MG63 (cell line): ENCODE results near the gene KCNK2. TPM values are rescaled to one million over a fixed set of nuclear protein-coding genes. Genes with fewer than 3 reads are reported as not detected.

ENCODE experiments used
- DNase-seq: peaks from one replicate; pipeline ENCODE4 v3.0.0-alpha.2; 2020
- H3K27me3 ChIP-seq: fragments of 250-450 bp; sonication (Bioruptor Pico); 2 replicates; pipeline ENCODE4 v1.5.1; 2020; ENCODE audit warnings: mild to moderate bottlenecking, moderate library complexity
- H3K36me3 ChIP-seq: fragments of 250-450 bp; sonication (Bioruptor Pico); 2 replicates; pipeline ENCODE4 v1.5.1; 2020; ENCODE audit warnings: mild to moderate bottlenecking, moderate library complexity
- H3K4me3 ChIP-seq: fragments of 250-450 bp; sonication (Bioruptor Pico); 2 replicates; pipeline ENCODE4 v1.5.1; 2020; ENCODE audit warnings: mild to moderate bottlenecking, moderate library complexity
- H3K9me3 ChIP-seq: fragments of 250-450 bp; sonication (Bioruptor Pico); 2 replicates; pipeline ENCODE4 v1.5.1; 2020; ENCODE audit warnings: mild to moderate bottlenecking, moderate library complexity
- total RNA-seq: library from RNA; depleted of rRNA; stranded (reverse); fragments of >200 nt; shearing (Covaris generic); gene quantifications from 2 replicates; pipeline ENCODE4 v1.2.3, GENCODE V29; 2014; ENCODE audit warnings: low replicate concordance; rRNA removed

The KCNK2 gene
- total RNA-seq: 1.1 and 2.8 TPM in 2 replicates

DNA sequence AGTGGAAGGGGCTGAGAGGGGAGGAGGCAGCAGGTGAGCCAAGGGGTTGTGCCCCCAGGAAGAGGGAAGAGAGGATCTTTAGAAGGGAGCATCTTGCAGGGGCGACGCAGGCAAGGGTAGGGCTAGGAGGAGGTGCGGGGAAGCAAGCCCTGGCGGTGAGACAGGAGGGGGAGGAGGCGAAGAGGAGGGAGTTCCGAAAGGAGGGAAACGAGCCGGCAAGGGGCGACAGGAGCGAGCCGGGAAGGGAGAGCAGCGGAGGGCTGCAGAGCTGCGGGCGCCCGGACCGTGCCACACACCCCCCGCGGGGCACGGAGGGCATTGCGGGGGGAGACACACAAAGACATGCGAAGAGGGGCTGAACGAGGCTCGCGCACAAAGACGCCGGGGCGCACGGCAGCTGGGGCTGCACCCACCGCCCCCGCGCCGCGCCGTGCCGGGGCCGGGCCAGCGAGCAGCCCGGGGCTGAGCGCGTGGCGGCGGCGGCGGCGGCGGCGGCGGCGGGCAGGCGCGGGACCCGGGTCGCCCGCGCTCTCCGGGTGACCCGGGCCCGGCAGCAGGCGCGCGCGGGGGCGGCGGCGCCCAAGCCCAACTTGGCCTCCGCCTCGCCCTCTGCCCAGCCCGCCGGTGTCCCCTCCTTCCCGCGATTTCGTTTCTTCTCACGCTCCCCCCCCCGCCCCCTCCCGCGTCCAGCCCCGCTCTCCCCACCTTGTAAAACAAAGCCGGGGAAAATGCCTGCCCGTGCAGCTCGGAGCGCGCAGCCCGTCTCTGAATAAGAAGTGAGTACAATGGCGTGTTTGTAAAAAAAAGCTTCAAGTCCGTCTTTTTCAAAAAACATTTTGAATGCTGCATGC, at the start of gene KCNK2:
Gene KCNK2, plus strand, starts transcription at position 206 of the 851 bp plus-strand sequence. CDS start 649 bp downstream, outside the sequence.
- no peaks in the 10 kb centered on the region for H3K9me3 ChIP-seq
- no peaks in the 10 kb centered on the region for H3K36me3 ChIP-seq
- peak; percentile 56 for DNase-seq
- peaks cover 32% of the 10 kb centered on the region for H3K27me3 ChIP-seq
- H3K4me3 ChIP-seq: peak within 1 kb of the TSS; percentile 52

DNA sequence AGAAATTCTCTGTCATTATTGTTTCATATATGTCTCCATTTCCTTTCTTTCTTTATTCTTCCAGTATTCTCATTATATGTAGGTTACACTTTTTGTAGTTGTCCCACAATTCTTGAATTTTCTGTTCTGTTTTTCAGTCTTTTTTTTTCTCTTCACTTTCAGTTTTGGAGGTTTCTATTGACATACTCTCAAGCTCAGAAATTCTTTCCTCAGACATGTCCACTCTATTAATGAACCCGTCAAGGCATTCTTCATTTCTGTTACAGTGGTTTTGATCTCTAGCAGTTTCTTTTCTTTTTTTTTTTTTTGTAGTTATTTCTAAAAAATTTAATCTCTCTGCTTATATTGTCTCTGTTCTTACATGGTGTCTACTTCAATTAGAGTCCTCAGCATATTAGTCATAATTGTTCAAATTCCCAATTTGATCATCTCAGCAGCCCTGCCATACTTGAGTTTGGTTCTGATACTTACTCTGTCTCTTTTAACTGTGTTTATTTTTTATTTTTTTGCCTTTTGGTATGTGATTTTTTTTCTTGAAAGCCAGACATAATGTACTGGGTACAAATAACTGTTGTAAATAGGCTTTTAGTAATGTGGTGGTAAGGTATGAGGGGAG, 49.5 kb upstream of the KCNK2 start:
- H3K4me3 ChIP-seq: no peak overlapping the region
- no peaks in the 10 kb centered on the region for H3K36me3 ChIP-seq
- no peaks in the 10 kb centered on the region for H3K27me3 ChIP-seq
- H3K9me3 ChIP-seq: no peaks in the 10 kb centered on the region
- no peak for DNase-seq

DNA sequence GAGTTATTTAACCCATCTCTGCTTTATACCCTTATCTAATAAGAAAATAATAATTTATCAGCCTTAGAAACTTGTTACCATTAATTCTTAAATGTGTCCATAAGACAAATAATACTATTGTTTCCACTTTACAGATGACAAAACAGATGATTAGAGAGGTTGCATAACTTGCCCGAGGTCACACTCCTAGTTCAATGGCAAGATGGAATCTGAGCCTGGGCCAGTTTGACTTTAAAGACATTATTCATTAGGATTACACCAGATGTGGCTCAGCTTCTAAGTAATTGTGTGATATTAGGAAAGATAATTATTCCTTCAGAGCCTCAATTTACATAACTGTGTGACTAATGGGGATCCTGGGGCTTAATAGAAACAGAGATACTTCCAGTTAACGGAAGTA, 42.3 kb upstream of the KCNK2 start:
- no peaks in the 10 kb centered on the region for H3K27me3 ChIP-seq
- no peaks in the 10 kb centered on the region for H3K36me3 ChIP-seq
- DNase-seq: no peak
- no peaks in the 10 kb centered on the region for H3K9me3 ChIP-seq
- no peak overlapping the region for H3K4me3 ChIP-seq

GRCh38 chr1:215043401-215043800, 39.1 kb upstream of the KCNK2 start:
- DNase-seq: no peak
- Histone ChIP-seq H3K4me3 (no peak overlapping the region), H3K9me3 (no peaks in the 10 kb centered on the region), H3K27me3 (no peaks in the 10 kb centered on the region), H3K36me3 (no peaks in the 10 kb centered on the region)

DNA sequence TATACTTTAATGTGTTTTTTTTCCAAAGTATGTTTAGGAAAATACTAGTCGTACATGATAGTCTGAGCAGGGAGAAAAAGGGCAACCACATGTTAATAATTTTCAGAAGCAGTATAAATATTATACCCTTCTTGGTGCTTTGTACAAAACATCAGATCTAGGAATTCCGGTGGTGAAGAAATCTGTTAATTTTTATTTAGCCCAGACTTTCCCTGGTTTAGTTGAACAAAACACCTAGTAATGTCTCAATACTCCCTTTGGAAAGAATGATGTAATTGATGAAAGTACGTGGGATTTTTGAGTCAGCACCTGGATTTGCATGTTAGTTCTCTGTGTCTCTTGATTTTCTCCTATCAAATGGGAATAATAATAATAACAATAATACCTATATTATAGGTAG, 38.4 kb upstream of the KCNK2 start:
- no peak overlapping the region for H3K4me3 ChIP-seq
- no peaks in the 10 kb centered on the region for H3K36me3 ChIP-seq
- H3K9me3 ChIP-seq: no peaks in the 10 kb centered on the region
- no peak for DNase-seq
- no peaks in the 10 kb centered on the region for H3K27me3 ChIP-seq

DNA sequence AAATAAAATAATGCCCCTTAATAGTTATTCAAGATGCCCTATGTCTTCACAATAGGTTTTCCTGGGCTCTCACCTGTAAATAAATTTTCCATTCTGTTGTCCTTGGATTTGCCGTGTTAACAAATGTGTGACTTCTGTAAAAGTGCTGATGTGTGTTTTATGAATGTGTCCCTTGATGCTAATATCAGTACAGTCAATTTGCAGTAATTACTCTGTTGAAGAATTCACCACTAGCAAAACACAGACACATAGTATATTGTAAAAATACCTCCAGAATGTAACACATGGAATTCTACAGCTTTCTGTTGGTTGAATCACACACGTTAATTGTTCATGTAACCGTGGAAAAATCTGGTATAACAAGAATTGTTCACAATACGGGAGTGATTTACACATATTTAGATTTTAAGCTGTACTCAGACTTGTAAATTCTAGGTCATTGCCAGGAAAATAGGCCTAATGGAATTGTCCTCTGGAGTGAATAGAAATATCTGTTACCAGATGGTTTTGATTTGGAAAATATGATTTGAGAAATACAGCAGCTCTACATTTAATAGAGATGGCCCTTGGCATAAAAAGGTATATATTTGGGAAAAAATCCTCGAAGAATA, 36.7 kb upstream of the KCNK2 start:
- no peak for DNase-seq
- no peaks in the 10 kb centered on the region for H3K27me3 ChIP-seq

DNA sequence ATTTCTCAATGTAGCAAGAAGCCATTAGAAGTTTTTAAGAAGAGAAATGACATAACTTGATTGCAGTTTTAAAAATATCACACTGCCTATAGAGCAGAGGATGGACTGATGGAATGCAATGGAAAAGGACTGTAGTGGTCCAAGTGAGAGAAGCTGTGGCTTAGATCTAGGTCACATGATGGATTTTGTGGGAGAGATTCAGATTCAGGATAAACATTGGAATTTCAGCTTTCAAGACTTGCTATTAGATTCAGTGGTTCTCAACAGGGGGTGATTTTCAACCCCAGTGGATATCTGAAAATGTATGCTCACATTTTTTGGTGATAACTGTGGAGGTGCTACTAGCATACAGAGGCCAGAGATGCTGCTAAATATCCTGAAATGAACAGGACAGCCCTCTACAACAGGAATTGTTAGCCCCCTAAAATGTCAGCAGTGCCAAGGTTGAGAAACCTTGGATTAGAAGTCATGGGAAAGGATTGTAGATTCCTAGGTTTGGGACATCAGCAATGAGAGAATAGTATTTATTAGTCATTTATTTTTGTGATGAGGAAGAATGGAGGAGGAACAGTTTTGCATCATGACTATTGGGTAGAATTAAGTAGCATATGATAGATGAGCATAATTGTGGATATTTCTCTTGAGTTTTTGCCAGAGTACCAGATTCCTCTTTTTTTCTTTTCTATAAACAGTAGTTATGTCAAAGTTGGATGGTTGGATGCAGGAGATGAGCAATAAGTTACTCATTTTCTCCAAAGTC, 30.1 kb upstream of the KCNK2 start:
- Histone ChIP-seq H3K27me3 (no peaks in the 10 kb centered on the region), H3K4me3 (no peak overlapping the region), H3K36me3 (no peaks in the 10 kb centered on the region), H3K9me3 (no peaks in the 10 kb centered on the region)
- DNase-seq: no peak

More for the DNA sequence above, 36.7 kb upstream of the KCNK2 start:
- Histone ChIP-seq H3K4me3 (no peak overlapping the region), H3K9me3 (no peaks in the 10 kb centered on the region), H3K36me3 (no peaks in the 10 kb centered on the region)

DNA sequence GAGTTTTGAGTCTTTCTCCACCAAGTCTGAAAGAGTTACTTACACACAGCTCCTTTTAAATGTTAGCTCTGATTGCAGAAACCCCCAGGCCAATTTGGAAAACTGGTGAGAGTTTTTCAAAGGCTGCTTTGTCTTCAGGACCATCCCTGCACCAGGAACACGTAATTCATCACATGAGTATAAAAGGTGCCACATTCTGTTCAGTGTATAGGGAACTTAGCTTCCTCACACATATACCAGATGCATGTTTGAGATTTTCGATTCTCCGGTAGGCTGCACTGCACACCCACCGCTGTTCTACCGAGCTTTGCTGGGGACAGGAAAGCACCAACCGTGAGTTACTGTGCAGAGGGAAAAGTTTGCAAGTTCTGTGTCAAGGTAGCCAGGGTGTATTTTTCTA, 28.3 kb upstream of the KCNK2 start:
- Histone ChIP-seq H3K4me3 (no peak overlapping the region), H3K36me3 (no peaks in the 10 kb centered on the region), H3K27me3 (no peaks in the 10 kb centered on the region), H3K9me3 (no peaks in the 10 kb centered on the region)
- DNase-seq: no peak

GRCh38 chr1:215055281-215055935, 27.1 kb upstream of the KCNK2 start:
- DNase-seq: no peak
- H3K36me3 ChIP-seq: no peaks in the 10 kb centered on the region
- no peak overlapping the region for H3K4me3 ChIP-seq
- H3K9me3 ChIP-seq: no peaks in the 10 kb centered on the region
- no peaks in the 10 kb centered on the region for H3K27me3 ChIP-seq

DNA sequence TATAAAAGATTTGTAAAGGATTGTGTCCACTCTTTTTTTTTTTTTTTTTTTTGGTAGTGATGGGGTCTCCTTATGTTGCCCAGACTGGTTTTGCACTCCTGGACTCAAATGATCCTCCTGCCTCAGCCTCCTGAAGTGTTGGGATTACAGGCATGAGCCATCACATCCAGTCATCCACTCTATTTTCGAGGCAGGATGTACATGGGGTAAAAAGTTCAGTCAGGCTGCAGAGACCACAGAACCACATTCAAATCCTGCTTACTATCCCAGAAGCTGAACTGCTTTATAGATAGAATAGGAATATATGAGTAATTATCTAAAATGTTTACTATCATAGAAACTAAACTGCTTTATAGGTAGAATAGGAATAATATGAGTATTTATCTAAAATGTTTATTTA, 26.0 kb upstream of the KCNK2 start:
- peak; percentile 17 for DNase-seq
- no peaks in the 10 kb centered on the region for H3K27me3 ChIP-seq
- no peaks in the 10 kb centered on the region for H3K9me3 ChIP-seq
- no peak overlapping the region for H3K4me3 ChIP-seq
- no peaks in the 10 kb centered on the region for H3K36me3 ChIP-seq

- no peaks in the 10 kb centered on the region for H3K27me3 ChIP-seq
- H3K9me3 ChIP-seq: no peaks in the 10 kb centered on the region
- no peak overlapping the region for H3K4me3 ChIP-seq
- DNase-seq: no peak
- H3K36me3 ChIP-seq: no peaks in the 10 kb centered on the region
Observed at GRCh38 chr1:215059947-215060346, 22.6 kb upstream of the KCNK2 start.

DNA sequence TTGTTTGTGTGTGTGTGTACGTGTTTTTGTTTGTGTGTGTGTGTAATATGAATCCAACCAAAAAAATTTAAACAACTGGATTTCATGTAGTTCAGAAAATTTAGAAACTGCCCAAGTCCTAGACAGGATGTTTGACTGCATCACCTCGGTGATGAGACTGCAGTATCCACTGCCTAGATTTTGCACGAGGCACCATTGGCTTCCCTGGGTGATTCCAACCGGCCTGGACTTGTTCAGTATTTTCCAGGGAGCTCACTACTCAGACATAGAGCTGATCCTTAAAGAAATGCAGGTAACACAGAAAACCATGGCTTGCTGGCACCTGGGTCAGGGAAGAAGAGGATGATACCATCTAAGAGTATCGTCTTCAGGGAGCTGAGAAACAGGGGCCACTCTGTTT, 18.2 kb upstream of the KCNK2 start:
- Histone ChIP-seq H3K27me3 (no peaks in the 10 kb centered on the region), H3K9me3 (no peaks in the 10 kb centered on the region), H3K36me3 (no peaks in the 10 kb centered on the region), H3K4me3 (no peak overlapping the region)
- no peak for DNase-seq

- Histone ChIP-seq H3K27me3 (no peaks in the 10 kb centered on the region), H3K36me3 (no peaks in the 10 kb centered on the region), H3K4me3 (no peak overlapping the region), H3K9me3 (no peaks in the 10 kb centered on the region)
- no peak for DNase-seq
Observed at GRCh38 chr1:215071078-215071477, 11.5 kb upstream of the KCNK2 start.

DNA sequence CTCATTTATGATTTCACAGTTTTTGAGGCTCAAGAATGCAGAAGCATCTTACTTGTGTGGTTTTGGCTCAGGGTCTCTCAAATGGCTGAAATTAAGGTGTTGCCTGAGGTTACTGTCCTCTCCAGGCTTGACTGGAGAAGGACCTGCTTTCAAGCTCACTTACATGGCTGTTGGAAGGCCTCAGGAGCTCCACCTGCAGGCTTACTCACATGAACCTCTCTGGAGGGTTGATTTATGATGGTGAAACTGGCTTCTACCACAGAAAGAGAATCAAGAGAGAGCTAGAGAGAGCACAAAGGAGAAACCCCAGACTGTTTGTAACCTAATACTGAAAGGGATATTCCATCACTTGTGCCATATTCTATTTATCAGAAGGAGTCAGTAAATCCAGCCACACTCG, 6.2 kb upstream of the KCNK2 start:
- Histone ChIP-seq H3K9me3 (no peaks in the 10 kb centered on the region), H3K27me3 (peaks cover under 1% of the 10 kb centered on the region; the same call in 1 of the 2 replicates), H3K4me3 (no peak overlapping the region), H3K36me3 (no peaks in the 10 kb centered on the region)
- peak; percentile 19 for DNase-seq

- Histone ChIP-seq H3K4me3 (no peak overlapping the region), H3K36me3 (no peaks in the 10 kb centered on the region), H3K27me3 (peaks cover 25% of the 10 kb centered on the region), H3K9me3 (no peaks in the 10 kb centered on the region)
- no peak for DNase-seq
Observed at GRCh38 chr1:215079456-215079855, 3.1 kb upstream of the KCNK2 start.
